ENCODE results near the gene SORCS1. TPM values are rescaled to one million over a fixed set of nuclear protein-coding genes. Genes with fewer than 3 reads are reported as not detected.

The SORCS1 gene
- total RNA-seq, 2 experiments from 2014 or later = not detected

GRCh38 chr10:106788982-106789381 lies 375.5 kb downstream of the SORCS1 start:
- H3K4me3 Mint-ChIP-seq = no peak overlapping the region
- POLR2A ChIA-PET = no interaction called here
- H3K27me3 Mint-ChIP-seq = no peaks in the 10 kb centered on the region
- H3K27ac Mint-ChIP-seq = no peak overlapping the region
- CTCF ChIA-PET = no interaction called here
- H3K36me3 Mint-ChIP-seq (ENCODE audit: low read depth) = no peaks in the 10 kb centered on the region
- H3K9me3 Mint-ChIP-seq = peaks cover 8% of the 10 kb centered on the region
- H3K4me1 Mint-ChIP-seq = no peaks in the 10 kb centered on the region
- DNase-seq = no peak

- Mint-ChIP-seq H3K4me3 (no peak overlapping the region), H3K27me3 (no peaks in the 10 kb centered on the region), H3K27ac (no peak overlapping the region), H3K9me3 (peaks cover 8% of the 10 kb centered on the region), H3K4me1 (no peaks in the 10 kb centered on the region), H3K36me3 (ENCODE audit: low read depth) (no peaks in the 10 kb centered on the region)
- DNase-seq = no peak
- ChIA-PET CTCF (no interaction called here), POLR2A (no interaction called here)
Measured at GRCh38 chr10:106785528-106785927, 379.0 kb downstream of the SORCS1 start.

GRCh38 chr10:106780632-106781031 lies 383.9 kb downstream of the SORCS1 start:
- POLR2A ChIA-PET = no interaction called here
- no peak for DNase-seq
- Mint-ChIP-seq H3K4me3 (no peak overlapping the region), H3K27me3 (no peaks in the 10 kb centered on the region), H3K9me3 (peaks cover 2% of the 10 kb centered on the region), H3K36me3 (ENCODE audit: low read depth) (no peaks in the 10 kb centered on the region), H3K27ac (no peak overlapping the region), H3K4me1 (no peaks in the 10 kb centered on the region)
- CTCF ChIA-PET = no interaction called here

GRCh38 chr10:106777841-106778240 lies 386.7 kb downstream of the SORCS1 start:
- H3K27me3 Mint-ChIP-seq = no peaks in the 10 kb centered on the region
- peaks cover 2% of the 10 kb centered on the region for H3K9me3 Mint-ChIP-seq
- ChIA-PET CTCF (no interaction called here), POLR2A (no interaction called here)
- no peaks in the 10 kb centered on the region for H3K36me3 Mint-ChIP-seq (ENCODE audit: low read depth)
- H3K4me3 Mint-ChIP-seq = no peak overlapping the region
- no peak for DNase-seq
- no peaks in the 10 kb centered on the region for H3K4me1 Mint-ChIP-seq
- H3K27ac Mint-ChIP-seq = no peak overlapping the region

- DNase-seq = no peak
- Mint-ChIP-seq H3K4me1 (no peaks in the 10 kb centered on the region), H3K27ac (no peak overlapping the region), H3K4me3 (no peak overlapping the region), H3K9me3 (peaks cover under 1% of the 10 kb centered on the region), H3K27me3 (no peaks in the 10 kb centered on the region), H3K36me3 (ENCODE audit: low read depth) (no peaks in the 10 kb centered on the region)
- ChIA-PET POLR2A (no interaction called here), CTCF (no interaction called here)
Measured at GRCh38 chr10:106775127-106775526, 389.4 kb downstream of the SORCS1 start.

- CTCF ChIA-PET = no interaction called here
- Mint-ChIP-seq H3K4me1 (no peaks in the 10 kb centered on the region), H3K4me3 (no peak overlapping the region), H3K27me3 (no peaks in the 10 kb centered on the region), H3K36me3 (ENCODE audit: low read depth) (no peaks in the 10 kb centered on the region), H3K27ac (no peak overlapping the region), H3K9me3 (peaks cover 3% of the 10 kb centered on the region)
- no peak for DNase-seq
- POLR2A ChIA-PET = no interaction called here
Measured at GRCh38 chr10:106772957-106773356, 391.5 kb downstream of the SORCS1 start.

GRCh38 chr10:106771154-106771553 lies 393.4 kb downstream of the SORCS1 start:
- Mint-ChIP-seq H3K4me1 (no peaks in the 10 kb centered on the region), H3K36me3 (ENCODE audit: low read depth) (no peaks in the 10 kb centered on the region), H3K4me3 (no peak overlapping the region), H3K9me3 (peaks cover 6% of the 10 kb centered on the region), H3K27me3 (no peaks in the 10 kb centered on the region), H3K27ac (no peak overlapping the region)
- ChIA-PET CTCF (no interaction called here), POLR2A (no interaction called here)
- DNase-seq = no peak

GRCh38 chr10:106768204-106768603 lies 396.3 kb downstream of the SORCS1 start:
- no peak for DNase-seq
- Mint-ChIP-seq H3K9me3 (peaks cover 6% of the 10 kb centered on the region), H3K27ac (no peak overlapping the region), H3K36me3 (ENCODE audit: low read depth) (no peaks in the 10 kb centered on the region), H3K4me3 (no peak overlapping the region), H3K4me1 (no peaks in the 10 kb centered on the region), H3K27me3 (no peaks in the 10 kb centered on the region)
- POLR2A ChIA-PET = no interaction called here
- CTCF ChIA-PET = no interaction called here

- Mint-ChIP-seq H3K9me3 (peaks cover 10% of the 10 kb centered on the region), H3K27me3 (no peaks in the 10 kb centered on the region), H3K27ac (no peak overlapping the region), H3K4me1 (no peaks in the 10 kb centered on the region), H3K4me3 (no peak overlapping the region), H3K36me3 (ENCODE audit: low read depth) (no peaks in the 10 kb centered on the region)
- no peak for DNase-seq
- ChIA-PET POLR2A (no interaction called here), CTCF (no interaction called here)
Measured at GRCh38 chr10:106765928-106766327, 398.6 kb downstream of the SORCS1 start.

- Mint-ChIP-seq H3K36me3 (ENCODE audit: low read depth) (no peaks in the 10 kb centered on the region), H3K9me3 (peaks cover 10% of the 10 kb centered on the region), H3K4me3 (no peak overlapping the region), H3K4me1 (no peaks in the 10 kb centered on the region), H3K27ac (no peak overlapping the region), H3K27me3 (no peaks in the 10 kb centered on the region)
- ChIA-PET POLR2A (no interaction called here), CTCF (no interaction called here)
- no peak for DNase-seq
Measured at GRCh38 chr10:106765241-106765754, 399.2 kb downstream of the SORCS1 start.

GRCh38 chr10:106764360-106764759 lies 400.1 kb downstream of the SORCS1 start:
- no peaks in the 10 kb centered on the region for H3K36me3 Mint-ChIP-seq (ENCODE audit: low read depth)
- POLR2A ChIA-PET = no interaction called here
- no peaks in the 10 kb centered on the region for H3K4me1 Mint-ChIP-seq
- CTCF ChIA-PET = no interaction called here
- no peak for DNase-seq
- no peak overlapping the region for H3K4me3 Mint-ChIP-seq
- H3K27me3 Mint-ChIP-seq = no peaks in the 10 kb centered on the region
- peaks cover 10% of the 10 kb centered on the region for H3K9me3 Mint-ChIP-seq
- no peak overlapping the region for H3K27ac Mint-ChIP-seq

- no peak for DNase-seq
- ChIA-PET POLR2A (no interaction called here), CTCF (no interaction called here)
- Mint-ChIP-seq H3K36me3 (ENCODE audit: low read depth) (no peaks in the 10 kb centered on the region), H3K4me1 (no peaks in the 10 kb centered on the region), H3K4me3 (no peak overlapping the region), H3K9me3 (peaks cover 6% of the 10 kb centered on the region), H3K27me3 (no peaks in the 10 kb centered on the region), H3K27ac (no peak overlapping the region)
Measured at GRCh38 chr10:106761906-106762305, 402.6 kb downstream of the SORCS1 start.

GRCh38 chr10:106757521-106757920 lies 407.0 kb downstream of the SORCS1 start:
- no peak overlapping the region for H3K27ac Mint-ChIP-seq
- no peaks in the 10 kb centered on the region for H3K4me1 Mint-ChIP-seq
- no peak overlapping the region for H3K4me3 Mint-ChIP-seq
- ChIA-PET CTCF (no interaction called here), POLR2A (no interaction called here)
- H3K36me3 Mint-ChIP-seq (ENCODE audit: low read depth) = no peaks in the 10 kb centered on the region
- DNase-seq = no peak
- peaks cover 3% of the 10 kb centered on the region for H3K9me3 Mint-ChIP-seq
- H3K27me3 Mint-ChIP-seq = no peaks in the 10 kb centered on the region

- Mint-ChIP-seq H3K27ac (no peak overlapping the region), H3K9me3 (peaks cover 5% of the 10 kb centered on the region), H3K27me3 (no peaks in the 10 kb centered on the region), H3K36me3 (ENCODE audit: low read depth) (no peaks in the 10 kb centered on the region), H3K4me3 (no peak overlapping the region), H3K4me1 (no peaks in the 10 kb centered on the region)
- no peak for DNase-seq
- POLR2A ChIA-PET = no interaction called here
- CTCF ChIA-PET = no interaction called here
Measured at GRCh38 chr10:106751091-106751490, 413.4 kb downstream of the SORCS1 start.

- H3K36me3 Mint-ChIP-seq (ENCODE audit: low read depth) = no peaks in the 10 kb centered on the region
- H3K4me3 Mint-ChIP-seq = no peak overlapping the region
- H3K4me1 Mint-ChIP-seq = no peaks in the 10 kb centered on the region
- peaks cover 3% of the 10 kb centered on the region for H3K9me3 Mint-ChIP-seq
- no peaks in the 10 kb centered on the region for H3K27me3 Mint-ChIP-seq
- DNase-seq = no peak
- ChIA-PET POLR2A (no interaction called here), CTCF (no interaction called here)
- H3K27ac Mint-ChIP-seq = no peak overlapping the region
Measured at GRCh38 chr10:106746868-106747267, 417.6 kb downstream of the SORCS1 start.

All from activated CD4-positive, alpha-beta memory T cell treated with anti-CD3 and anti-CD28 coated beads, Interleukin-2, amount 10 ng/mL, durations not matched to agents 7 days and 5 days (primary cell).